Neuron (in vitro differentiated cells): ENCODE results near the gene RPL18.

Experiments used
- H2AFZ ChIP-seq: one replicate; pipeline ENCODE4 v1.6.1; 2013; ENCODE audit warnings: low read depth, mild to moderate bottlenecking, inconsistent platforms, low read length, moderate library complexity
- H3K27me3 ChIP-seq: one replicate; pipeline ENCODE4 v1.6.1; 2013; ENCODE audit warnings: low read length; ENCODE audit not compliant: insufficient read depth
- H3K36me3 ChIP-seq: one replicate; pipeline ENCODE4 v1.6.1; 2013; ENCODE audit warnings: low read length; ENCODE audit not compliant: insufficient read depth
- H3K4me1 ChIP-seq: one replicate; pipeline ENCODE4 v1.6.1; 2013; ENCODE audit warnings: low read length; ENCODE audit not compliant: insufficient read depth
- H3K4me3 ChIP-seq: 2 replicates; pipeline ENCODE4 v1.5.1; 2013; ENCODE audit warnings: mild to moderate bottlenecking, low read length, moderate library complexity
- H3K9me3 ChIP-seq: one replicate; pipeline ENCODE4 v1.6.1; 2013; ENCODE audit warnings: low read length

Gene RPL18

DNA sequence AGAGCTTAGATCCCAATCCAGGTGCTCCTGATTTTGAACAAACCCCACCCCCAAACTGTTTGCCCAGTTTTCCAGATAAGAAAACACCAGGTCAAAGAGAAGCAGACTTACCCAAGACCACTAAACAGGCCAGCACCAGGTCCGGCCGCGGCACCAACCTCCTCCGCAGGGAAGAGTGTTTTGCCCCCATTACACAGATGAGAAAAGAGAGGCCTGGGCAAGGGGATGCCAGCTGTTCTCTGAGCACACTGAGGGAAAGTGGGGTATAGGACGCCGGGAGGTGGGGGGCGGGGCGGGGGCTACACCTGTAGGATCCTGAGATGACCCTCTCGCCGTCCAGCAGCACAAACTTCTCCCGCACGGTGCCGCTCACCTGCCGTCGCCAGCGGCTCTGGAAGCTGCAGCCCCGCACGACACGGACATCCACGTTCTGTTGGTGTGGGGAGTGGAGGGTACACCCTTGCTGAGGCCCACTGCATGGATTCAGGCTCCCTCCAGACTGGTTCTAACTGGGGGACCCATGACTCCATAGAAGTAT, 9.3 kb downstream of the RPL18 start:
- H3K4me3 ChIP-seq, result no peak overlapping the region
- H3K27me3 ChIP-seq, result no peaks in the 10 kb centered on the region
- no peaks in the 10 kb centered on the region for H3K36me3 ChIP-seq

DNA sequence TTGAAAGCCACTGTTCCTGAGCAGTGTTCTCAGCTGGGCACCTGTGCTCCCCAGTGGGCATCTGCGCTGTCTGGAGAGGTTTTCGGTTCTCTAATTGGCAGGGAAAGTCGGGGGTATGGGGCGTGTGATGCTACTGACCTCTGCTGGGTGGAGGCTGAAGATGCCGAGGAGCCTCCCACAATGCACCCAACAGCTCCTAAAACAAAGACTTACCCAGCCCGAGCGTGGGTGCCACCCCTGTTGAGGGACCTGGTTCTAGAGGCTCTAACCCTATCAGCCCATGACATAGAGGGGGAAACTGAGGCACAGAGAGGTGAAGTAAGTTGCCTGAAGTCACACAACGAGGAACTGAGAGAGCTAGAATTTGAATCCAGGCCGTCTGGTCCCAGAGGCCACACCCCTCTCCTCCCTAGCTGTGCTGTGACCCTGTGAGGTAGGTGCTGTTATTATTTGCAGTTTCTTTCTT, 10.1 kb downstream of the RPL18 start:
- Histone ChIP-seq H2AFZ (no peak overlapping the region), H3K36me3 (no peaks in the 10 kb centered on the region), H3K4me3 (no peak overlapping the region), H3K4me1 (no peaks in the 10 kb centered on the region), H3K9me3 (no peaks in the 10 kb centered on the region), H3K27me3 (no peaks in the 10 kb centered on the region)

More for the DNA sequence above, 9.3 kb downstream of the RPL18 start:
- no peaks in the 10 kb centered on the region for H3K9me3 ChIP-seq
- H2AFZ ChIP-seq, result no peak overlapping the region
- no peaks in the 10 kb centered on the region for H3K4me1 ChIP-seq

DNA sequence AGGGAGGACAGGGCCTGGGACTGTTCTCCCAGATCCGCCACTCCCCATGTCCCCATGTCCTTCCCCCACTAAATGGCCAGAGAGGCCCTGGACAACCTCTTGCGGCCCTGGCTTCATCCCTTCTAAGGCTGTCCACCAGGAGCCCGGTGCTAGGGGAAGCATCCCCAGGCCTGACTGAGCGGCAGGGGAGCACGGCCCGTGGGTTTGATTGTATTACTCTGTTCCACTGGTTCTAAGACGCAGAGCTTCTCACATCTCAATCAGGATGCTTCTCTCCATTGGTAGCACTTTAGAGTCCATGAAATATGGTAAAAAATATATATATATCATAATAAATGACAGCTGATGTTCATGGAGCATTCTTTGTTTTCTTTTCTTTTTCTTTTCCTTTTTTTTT, 11.6 kb downstream of the RPL18 start:
- Histone ChIP-seq H3K36me3 (no peaks in the 10 kb centered on the region), H3K4me3 (no peak overlapping the region), H2AFZ (no peak overlapping the region), H3K27me3 (no peaks in the 10 kb centered on the region), H3K4me1 (no peaks in the 10 kb centered on the region), H3K9me3 (no peaks in the 10 kb centered on the region)

DNA sequence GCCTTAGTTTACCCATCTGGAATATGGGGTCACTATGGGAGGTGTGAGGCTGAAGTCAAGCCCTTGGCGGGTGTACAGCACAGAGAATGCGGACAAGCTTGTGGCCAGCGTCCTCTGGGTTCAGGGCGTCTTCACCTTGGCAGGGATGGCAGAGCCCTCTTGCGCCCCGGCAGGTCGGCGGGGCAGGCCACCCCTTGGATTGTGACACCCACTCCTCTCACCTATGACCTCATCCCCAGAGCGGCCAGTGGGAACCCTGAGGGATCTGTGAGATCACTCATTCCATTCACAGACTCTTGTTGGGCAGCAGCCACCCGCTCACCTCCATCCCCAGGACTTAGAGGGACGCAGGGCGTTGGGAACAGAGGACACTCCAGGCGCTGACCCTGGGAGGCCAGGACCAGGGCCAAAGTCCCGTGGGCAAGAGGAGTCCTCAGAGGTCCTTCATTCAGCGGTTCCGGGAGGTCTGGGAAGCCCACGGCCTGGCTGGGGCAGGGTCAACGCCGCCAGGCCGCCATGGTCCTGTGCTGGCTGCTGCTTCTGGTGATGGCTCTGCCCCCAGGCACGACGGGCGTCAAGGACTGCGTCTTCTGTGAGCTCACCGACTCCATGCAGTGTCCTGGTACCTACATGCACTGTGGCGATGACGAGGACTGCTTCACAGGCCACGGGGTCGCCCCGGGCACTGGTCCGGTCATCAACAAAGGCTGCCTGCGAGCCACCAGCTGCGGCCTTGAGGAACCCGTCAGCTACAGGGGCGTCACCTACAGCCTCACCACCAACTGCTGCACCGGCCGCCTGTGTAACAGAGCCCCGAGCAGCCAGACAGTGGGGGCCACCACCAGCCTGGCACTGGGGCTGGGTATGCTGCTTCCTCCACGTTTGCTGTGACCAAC, 12.3 kb downstream of the RPL18 start, which contains the start of gene SPACA4:
TSS of gene SPACA4 (plus strand) at position 280 of the 896 bp plus-strand sequence. CDS start at position 517, 237 bp downstream.
- no peak within 1 kb of the TSS for H3K4me3 ChIP-seq

DNA sequence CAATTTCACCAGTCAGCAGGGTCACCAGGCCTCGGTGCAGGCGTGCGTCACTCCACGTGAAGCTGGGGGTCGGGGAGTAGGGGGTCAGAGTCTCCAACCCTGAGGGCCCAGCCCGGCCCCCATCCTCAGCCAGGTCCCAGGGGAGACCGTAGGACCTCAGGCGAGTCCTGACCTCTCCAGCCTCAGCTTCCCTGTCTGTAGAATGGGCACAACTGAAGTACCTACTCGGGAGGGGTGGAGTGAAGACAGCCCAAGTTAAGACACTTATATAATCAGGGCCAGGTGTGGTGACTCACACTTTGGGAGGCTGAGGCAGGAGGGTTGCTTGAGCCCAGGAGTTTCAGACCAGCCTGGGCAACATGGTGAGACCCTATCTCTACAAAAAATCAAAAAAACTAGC, 15.1 kb downstream of the RPL18 start:
- H3K4me3 ChIP-seq, result no peak overlapping the region
- H2AFZ ChIP-seq, result no peak overlapping the region
- H3K9me3 ChIP-seq, result no peaks in the 10 kb centered on the region
- H3K36me3 ChIP-seq, result no peaks in the 10 kb centered on the region
- H3K4me1 ChIP-seq, result no peaks in the 10 kb centered on the region
- no peaks in the 10 kb centered on the region for H3K27me3 ChIP-seq

More for the DNA sequence above, 12.3 kb downstream of the RPL18 start, which contains the start of gene SPACA4:
- H3K27me3 ChIP-seq, result no peaks in the 10 kb centered on the region
- no peaks in the 10 kb centered on the region for H3K9me3 ChIP-seq
- H2AFZ ChIP-seq, result no peak within 1 kb of the TSS
- H3K4me1 ChIP-seq, result no peaks in the 10 kb centered on the region
- H3K36me3 ChIP-seq, result no peaks in the 10 kb centered on the region

DNA sequence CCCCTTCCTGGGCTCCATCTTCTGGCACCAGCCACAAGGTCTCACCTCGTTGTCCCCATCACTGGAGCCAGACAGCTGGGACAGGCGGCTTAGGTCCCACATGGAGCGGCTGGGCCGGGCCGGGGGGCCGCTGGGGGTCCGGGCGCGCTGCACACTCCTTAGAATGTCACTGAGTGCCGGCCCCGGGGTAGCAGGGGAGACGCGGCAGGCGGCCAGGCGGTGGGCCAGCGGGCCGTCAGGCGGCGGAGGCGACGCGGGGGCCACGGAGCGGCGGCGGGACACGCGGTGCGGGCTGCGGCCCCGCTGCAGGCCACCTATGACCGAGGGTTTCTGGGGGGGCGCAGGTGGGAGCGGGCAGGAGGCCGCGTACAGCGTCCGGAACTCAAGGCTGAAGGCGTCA, 15.5 kb downstream of the RPL18 start:
- H3K4me3 ChIP-seq, result no peak overlapping the region
- no peaks in the 10 kb centered on the region for H3K36me3 ChIP-seq
- no peaks in the 10 kb centered on the region for H3K9me3 ChIP-seq
- no peaks in the 10 kb centered on the region for H3K4me1 ChIP-seq
- no peaks in the 10 kb centered on the region for H3K27me3 ChIP-seq
- H2AFZ ChIP-seq, result no peak overlapping the region

DNA sequence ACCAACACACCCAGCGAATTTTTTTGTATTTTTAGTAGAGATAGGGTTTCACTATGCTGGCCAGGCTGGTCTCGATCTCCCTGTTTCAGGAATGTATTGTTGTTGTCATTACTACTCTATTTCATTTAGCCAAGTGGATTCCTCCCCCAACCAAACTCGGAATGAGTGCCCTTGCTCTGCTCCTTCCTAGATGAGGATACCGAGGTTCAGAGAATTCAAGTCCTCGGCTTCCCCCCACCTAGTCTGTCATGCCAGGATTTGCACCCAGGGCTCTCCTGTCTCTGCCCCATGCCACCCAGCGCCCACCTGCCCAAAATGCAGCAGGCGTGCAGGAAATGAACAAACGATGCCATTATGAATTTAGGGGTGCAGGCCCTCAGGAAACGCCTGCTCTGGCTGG, 16.0 kb downstream of the RPL18 start:
- Histone ChIP-seq H3K9me3 (no peaks in the 10 kb centered on the region), H2AFZ (no peak overlapping the region), H3K4me1 (no peaks in the 10 kb centered on the region), H3K27me3 (no peaks in the 10 kb centered on the region), H3K36me3 (no peaks in the 10 kb centered on the region), H3K4me3 (no peak overlapping the region)

DNA sequence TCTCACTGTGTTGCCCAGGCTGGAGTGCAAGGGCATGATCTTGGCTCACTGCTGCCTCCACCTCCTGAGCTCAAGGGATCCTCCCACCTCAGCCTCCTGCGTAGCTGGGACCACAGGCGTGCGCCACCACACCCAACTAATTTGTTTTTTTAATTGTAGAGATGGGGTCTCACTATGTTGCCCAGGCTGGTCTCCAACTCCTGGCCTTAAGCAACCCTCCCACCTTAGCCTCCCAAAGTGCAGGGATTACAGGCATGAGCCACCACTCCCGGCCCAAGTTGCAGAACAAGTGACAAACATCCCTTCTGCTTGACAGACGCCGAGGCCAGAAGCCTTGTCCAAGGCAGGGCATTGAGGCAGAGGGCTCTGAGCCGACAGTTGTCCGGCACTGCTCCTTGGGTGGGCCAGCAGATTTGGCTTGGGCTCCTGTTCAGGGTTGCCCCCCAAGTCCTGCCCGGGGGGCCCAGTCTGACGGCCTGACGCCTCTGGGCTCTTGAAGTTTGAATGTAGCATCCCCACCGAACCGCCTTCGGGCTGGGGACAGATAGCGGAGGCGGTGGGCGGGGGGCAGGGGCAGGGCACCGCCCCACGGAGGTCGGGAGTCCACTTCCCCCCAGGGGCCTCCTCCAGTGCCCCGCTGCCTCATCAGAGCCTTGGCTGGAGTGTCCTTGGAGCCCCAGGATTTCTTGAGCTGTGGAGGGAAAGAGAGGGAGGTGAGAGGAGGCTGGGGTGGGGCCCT, 18.1 kb downstream of the RPL18 start:
- Histone ChIP-seq H3K4me3 (no peak overlapping the region), H3K9me3 (no peaks in the 10 kb centered on the region), H3K27me3 (no peaks in the 10 kb centered on the region), H3K4me1 (no peaks in the 10 kb centered on the region), H3K36me3 (no peaks in the 10 kb centered on the region), H2AFZ (no peak overlapping the region)

DNA sequence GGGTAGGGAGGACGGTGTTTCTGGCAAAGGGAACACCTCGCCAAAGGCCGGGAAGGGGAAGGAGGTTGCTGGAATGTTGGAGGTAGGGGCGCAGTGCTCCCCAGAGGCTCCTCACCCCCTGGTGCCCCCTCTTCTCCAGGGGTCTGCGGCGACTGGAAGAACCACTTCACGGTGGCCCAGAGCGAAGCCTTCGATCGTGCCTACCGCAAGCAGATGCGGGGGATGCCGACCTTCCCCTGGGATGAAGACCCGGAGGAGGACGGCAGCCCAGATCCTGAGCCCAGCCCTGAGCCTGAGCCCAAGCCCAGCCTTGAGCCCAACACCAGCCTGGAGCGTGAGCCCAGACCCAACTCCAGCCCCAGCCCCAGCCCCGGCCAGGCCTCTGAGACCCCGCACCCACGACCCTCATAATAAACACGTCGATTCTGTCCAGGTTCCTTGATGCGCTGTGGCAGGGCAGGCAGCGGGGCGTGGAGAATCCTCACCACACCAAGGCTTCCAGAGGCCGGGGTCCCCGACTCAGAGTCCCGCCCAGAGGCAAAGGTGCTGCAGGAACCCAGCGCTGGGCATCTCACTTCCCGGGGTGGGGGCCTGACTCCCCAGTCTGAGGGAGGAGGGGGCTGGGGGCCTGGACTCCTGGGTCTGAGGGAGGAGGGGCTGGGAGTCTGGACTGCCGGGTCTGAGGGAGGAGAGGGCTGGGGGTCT, 19.8 kb downstream of the RPL18 start:
- Histone ChIP-seq H3K4me1 (no peaks in the 10 kb centered on the region), H3K4me3 (no peak overlapping the region), H3K36me3 (no peaks in the 10 kb centered on the region), H3K9me3 (no peaks in the 10 kb centered on the region), H3K27me3 (no peaks in the 10 kb centered on the region), H2AFZ (no peak overlapping the region)

DNA sequence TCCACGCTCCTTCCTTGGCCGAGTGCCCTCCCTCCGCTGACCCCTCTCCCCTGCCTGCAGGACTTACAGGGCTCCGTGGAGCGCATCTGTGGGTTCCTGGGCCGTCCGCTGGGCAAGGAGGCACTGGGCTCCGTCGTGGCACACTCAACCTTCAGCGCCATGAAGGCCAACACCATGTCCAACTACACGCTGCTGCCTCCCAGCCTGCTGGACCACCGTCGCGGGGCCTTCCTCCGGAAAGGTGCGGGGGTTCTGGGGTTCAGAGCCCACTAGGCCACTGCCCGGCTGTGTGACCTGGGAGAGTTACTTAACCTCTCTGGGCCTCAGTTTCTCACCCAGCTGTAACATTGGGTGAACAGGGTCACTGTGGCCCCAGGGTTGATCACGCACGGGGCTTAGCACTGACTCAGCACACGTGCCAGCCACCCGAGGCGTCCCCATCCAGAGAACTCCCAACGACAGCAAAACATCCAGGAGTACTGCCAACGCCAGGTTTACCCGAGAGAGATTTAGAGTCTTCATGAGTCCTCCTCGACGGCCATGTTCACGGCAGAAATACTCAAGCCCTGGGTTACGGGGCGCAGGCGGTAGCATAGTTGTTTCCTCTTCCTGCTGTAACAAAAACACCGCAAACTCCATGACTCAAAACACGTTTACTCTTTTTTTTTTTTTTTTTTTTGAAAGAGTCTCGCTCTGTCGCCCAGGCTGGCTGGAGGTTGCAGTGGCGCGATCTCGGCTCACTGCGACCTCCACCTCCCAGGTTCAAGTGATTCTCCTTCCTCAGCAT, 22.1 kb downstream of the RPL18 start:
- H3K4me3 ChIP-seq, result no peak overlapping the region
- no peaks in the 10 kb centered on the region for H3K27me3 ChIP-seq
- no peaks in the 10 kb centered on the region for H3K36me3 ChIP-seq
- H3K4me1 ChIP-seq, result no peaks in the 10 kb centered on the region
- H2AFZ ChIP-seq, result no peak overlapping the region
- H3K9me3 ChIP-seq, result no peaks in the 10 kb centered on the region

DNA sequence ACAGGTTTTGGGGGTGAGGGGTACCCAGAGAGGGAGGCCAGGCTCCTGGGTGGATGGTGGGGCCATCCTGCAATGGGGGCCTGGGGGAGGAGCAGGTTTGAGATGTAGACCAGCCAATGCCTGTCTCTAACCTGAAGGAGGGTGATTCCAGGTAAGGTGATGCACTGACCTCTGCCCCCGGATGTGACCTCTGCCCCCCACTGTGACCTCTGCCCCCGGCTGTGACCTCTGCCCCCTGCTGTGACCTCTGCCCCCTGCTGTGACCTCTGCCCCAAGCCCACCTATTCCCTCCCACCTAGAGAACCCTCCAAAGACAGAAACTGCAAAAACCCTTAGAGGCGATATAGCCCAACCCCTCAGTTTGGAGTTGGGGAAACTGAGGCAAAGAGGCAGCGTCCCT, 22.7 kb downstream of the RPL18 start:
- Histone ChIP-seq H3K4me3 (no peak overlapping the region), H2AFZ (no peak overlapping the region), H3K27me3 (no peaks in the 10 kb centered on the region), H3K4me1 (no peaks in the 10 kb centered on the region), H3K36me3 (no peaks in the 10 kb centered on the region), H3K9me3 (no peaks in the 10 kb centered on the region)

DNA sequence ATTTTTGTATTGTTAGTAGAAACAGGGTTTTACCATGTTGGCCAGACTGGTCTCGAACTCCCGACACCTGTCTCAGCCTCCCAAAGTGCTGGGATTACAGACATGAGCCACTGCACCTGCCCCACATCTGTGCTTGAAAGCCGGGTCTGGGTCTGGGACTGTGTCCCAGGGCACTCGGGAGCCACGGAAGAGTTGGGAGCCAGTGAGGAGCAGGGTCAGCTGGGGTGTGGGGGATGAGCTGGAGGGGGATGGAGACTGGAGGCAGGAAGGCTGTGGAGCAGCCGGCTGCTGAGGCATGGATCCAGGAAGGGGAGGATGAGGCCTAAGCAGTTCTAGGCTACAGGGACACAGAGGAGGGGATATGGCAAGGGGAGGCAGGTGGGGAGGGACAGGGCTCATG, 23.1 kb downstream of the RPL18 start:
- no peaks in the 10 kb centered on the region for H3K36me3 ChIP-seq
- no peak overlapping the region for H3K4me3 ChIP-seq
- no peak overlapping the region for H2AFZ ChIP-seq
- H3K9me3 ChIP-seq, result no peaks in the 10 kb centered on the region
- no peaks in the 10 kb centered on the region for H3K4me1 ChIP-seq
- no peaks in the 10 kb centered on the region for H3K27me3 ChIP-seq
